NCI-H1436 (cell line): ENCODE results near the gene USP12.

ENCODE experiments used
- DNase-seq: peaks from one replicate; lab custom pipeline; 2025; lab: John Stamatoyannopoulos, UW

The USP12 gene

DNA sequence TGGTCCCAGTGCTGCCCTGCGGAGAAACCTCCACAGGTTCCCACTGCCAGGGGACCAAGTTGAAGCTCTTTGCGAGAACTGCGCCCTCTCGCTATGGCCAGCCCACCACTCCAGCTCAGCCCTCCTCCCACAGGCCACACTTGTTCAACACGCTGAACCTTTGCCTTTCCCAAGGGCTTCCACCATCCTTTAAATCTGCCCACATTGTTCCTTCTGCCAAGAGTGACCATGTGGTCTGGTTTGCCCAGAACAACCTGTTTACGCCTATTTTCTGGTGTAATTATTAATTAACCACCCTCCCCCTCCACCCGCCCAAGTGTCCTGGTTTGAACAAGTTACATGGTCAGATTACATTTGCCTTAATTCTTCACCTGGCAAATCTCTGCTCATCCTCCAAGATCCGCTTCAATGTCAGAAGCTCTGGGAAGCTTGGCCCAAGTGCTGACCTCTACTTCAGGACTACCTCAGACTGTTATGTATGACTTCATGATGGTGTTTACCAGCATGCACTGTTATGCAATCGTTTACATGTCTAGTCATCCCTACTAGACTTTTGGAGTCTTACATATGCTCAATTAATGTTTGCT lies 12.0 kb upstream of the USP12 start:
- DNase-seq, result no peak

DNA sequence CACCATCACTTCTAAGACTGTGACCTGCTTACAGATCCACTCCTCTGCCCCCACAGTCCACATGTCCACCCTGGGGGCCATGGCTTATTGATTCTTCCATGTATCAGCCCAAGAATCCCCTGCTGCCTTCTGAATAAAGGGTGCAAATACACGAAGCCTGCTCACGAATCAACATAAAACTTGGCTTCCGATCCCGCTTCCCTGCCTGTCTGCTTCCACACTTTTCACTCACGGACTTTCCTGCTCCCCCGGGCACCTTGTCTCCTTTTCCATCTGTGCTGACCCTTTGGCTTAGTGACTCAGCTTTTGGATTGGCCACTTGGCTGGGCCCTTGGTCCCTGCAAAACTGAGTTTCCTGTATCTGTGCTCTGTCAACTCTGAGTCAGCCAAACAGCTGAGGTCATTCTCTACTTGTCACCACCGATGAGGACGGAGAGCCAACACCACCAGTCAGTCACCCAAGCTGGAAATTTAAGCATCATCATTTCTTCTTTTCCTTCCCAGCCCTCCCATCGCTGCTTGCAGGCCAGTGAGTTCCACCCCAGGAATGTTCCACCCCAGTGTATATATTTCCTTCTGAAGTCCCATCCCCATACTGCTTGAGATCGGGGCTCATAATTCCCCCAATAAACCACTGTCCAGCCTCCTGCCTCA lies 11.4 kb upstream of the USP12 start:
- no peak for DNase-seq

DNA sequence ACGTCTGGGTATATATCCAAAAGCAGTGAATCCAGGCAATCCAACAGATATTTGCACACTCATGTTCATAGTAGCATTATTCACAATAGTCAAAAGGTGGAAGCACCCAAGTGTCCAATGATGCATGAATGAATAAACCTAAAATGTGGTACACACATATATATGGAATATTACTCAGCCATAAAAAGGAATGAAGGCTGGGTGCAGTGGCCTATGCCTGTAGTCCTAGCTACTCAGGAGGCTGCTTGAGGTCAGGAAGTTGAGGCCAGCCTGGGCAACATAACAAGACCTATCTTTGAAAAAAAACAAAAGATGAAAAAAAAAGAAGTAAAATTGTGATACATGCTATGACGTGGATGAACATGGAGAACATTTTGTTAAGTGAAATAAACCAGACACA lies 10.4 kb upstream of the USP12 start:
- DNase-seq, result no peak

DNA sequence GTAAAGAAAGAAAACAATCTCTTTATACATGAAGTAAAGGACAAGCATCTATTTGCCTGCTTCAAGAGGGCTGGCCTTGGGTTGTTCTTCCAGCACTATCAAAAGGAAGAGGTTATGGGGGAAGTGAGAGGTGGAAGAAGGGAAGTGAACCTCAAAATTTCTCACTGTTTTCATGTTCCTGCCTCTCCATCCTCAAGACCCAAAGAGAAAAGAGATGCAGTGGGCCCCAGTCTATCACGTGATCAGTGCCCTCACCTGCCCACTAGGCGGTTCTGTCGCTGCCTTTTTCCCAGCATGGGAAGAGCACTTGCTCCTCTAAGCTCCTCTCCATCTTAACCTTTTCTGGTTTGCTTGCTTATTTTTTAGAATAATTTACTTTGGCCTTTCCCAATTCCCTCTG lies 6.2 kb upstream of the USP12 start:
- DNase-seq, result no peak

DNA sequence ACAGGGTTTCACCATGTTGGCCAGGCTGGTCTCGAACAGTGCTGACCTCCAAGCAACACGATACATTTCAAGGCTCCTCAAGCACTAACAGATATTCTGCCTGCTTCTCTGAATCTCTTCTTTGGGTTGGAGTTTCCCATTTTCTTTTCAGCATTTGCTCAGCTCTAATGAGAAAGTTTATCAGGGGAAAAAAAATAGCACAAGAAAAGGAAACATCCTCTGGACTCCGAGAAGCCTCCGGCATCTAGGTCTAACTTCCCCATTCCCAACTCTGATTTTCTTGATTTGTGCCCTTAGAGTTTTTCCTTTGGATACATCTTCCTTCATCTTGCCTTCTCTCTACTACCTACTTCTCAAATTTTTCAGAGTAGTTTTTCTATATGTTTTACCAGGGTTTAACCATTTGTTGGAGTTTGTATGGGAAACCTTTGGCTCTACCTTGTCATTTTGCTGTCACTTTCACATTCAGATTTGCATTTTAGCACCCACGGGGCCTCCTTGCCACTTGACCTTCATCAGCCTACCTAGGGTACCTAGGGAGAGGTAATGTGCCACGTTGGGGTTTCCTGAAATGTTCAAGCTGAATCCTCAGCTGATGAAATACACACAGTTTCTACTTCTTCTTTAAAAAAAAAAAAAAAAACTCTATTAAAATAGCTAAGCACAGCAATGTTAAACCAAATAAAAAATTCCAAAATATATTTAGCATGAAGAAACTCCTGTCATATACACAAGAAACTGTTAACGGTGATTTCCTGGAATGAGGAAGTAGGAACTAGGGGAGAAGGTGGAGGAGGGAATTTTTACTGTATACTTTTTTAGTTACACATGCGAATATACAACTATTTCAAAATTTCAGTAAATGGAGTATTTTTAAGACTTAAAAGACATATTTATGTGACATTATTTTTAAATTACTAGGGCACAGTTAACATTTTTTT lies 5.1 kb upstream of the USP12 start:
- DNase-seq, result no peak

DNA sequence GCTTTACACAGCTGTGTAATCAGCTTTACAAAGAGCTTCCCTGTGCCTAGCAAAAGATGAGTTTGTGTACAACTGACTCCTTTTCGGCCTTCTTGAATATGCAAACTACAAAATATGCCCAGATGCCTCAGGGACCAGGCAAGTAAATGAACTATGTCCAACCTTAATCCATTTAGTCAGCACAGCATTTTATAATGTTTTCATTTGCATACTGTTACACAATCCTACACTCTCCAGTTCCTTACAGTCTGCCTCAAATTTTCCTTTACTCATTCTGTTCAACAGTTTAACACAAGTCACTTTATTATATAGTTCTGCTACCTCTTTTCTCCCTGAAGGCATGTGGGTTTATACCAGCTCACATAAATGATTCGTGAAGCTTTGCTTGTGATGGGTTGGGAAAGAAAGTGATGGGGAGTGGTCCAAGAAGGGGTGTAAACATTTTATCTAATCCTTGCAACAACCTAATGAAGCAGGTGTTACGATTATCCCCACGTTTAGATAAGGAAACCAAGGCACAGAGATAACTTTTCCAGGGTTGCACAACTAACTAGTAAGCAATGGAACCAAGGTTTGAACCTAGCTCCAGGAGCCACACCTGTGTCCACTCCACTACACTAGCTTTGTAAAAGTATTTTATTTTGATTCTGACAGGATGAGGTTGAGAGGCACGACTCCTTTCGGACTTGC lies 3.3 kb upstream of the USP12 start:
- DNase-seq, result no peak

DNA sequence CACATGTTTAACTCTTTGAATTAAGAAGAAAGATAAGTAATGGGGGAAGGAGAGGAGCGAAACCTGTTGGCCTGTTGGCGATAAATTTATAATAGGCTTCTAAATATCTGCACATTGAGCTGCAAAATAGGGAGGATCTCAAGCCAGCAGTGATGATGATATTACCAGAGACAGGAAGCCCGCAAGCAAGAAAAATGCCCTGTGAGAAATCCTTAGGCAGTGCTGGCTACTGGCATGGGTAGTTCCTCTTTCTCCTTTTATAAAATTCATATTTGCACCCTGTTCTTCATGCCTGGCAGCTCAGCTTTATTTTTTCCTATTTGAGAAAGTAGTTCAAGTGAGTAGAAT lies 858 bp upstream of the USP12 start:
- DNase-seq, result no peak

DNA sequence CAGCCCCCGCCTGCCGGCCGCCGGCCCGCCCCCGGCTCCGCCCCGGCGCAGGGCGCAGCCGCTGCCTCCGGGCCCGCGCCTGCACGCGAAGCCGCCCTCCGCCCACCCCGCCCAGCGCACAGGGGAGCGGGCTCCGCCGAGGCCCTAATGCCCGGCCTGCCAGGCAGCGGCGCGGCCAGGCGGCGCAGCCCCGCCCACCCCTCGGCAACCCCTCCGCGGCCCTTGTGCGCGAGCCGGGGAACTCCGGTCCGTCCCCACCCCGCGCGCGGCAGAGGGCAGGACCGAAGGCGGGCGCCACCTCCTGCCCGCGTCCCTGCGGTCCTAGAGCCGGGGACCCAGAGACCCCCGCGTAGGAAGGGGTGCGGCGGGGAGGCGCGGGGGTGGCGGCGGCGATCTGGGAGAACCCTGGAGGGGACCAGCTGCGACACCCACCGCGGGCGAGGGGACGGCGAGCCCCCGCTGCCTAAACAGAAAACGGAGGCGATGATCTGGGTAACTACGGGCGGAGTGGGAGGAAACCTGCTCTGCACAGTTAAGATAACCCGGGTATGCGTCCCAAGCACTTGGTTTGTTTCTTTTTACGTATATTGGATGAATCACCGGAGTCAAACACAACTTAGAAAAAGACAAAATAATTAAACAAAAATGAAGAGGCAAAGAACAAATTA lies 350 bp upstream of the USP12 start:
- peak; percentile 76 for DNase-seq

DNA sequence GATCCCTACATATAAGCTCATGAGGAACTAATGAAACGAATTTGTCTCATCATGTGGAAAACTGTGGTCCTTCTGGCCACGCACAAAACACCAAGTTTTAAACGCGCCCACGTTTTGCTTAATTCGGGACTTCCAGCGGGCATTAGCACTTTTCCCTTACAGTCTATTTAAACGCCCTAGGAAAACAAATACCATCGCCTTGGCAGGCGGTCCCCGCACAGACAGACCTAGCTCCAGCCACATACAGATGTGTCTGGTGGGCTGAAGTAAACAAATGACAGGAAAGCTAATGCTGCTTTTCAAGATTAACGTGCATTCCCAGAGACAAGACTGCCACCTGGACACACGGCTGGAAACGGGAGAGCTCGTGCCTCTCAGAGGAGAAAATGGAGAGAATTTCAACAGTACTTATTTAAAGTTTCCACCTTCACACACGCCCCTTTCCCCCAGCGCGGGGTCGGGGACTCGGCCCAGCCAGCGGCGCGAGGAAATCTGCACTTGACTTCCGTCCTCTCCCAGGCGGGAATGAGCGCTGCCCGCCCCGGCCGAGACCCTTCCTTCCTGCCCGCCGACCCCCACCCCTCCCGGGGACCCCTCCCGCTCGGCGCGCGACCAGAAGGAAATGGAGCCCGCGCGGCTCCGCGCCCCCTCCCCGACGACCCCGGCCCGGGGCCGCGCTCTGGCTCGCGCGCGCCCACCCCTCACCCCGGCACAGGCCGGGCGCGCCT lies 931 bp downstream of the USP12 start:
- DNase-seq, result no peak

DNA sequence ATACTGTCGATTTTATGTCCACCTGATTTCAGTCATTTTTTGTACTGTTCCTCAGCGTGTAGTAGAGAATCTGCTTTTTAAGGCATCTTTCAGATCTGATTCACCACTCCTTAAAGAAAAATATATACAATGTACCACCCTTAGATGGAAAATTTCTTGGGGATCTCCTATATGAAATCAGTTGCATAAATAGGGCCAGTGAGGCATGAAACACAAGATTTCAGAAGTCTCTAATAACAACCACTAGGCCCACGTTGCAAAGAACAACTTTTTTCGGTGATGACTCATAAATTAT lies 1.4 kb downstream of the USP12 start:
- no peak for DNase-seq

DNA sequence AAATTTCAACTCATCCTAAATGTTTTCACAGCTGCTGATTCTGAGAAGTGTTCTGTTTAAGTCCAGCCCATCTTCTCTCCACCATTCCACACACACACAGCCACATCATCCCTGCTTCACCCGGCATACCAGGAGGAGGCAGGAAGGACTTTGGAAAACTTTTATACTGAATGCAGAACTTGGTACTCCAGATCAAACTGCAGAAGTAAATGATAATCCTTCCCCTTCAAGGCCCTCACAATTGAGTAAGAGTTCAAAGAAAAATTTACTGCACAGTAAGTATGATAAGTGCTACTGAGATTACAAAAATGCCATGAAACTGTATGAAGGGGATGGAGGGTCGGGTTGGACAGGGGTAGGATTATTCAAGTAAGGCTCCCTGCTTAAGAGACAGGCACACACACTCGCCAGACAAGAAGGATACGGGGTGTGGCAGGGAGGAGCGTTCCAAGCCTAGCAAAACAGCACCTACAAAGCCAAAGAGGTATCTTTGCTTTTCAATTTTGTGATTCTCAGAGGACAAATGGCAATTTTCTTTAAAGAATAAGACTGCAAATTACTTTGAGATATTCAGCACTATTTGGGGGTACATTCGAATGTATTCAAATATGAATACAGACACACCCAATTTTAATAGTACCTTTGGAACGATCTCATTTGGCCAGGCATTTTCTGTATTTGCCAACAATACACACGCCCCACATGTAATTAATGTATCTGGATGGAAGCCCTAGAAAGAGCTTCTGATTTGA lies 2.5 kb downstream of the USP12 start:
- DNase-seq, result no peak

DNA sequence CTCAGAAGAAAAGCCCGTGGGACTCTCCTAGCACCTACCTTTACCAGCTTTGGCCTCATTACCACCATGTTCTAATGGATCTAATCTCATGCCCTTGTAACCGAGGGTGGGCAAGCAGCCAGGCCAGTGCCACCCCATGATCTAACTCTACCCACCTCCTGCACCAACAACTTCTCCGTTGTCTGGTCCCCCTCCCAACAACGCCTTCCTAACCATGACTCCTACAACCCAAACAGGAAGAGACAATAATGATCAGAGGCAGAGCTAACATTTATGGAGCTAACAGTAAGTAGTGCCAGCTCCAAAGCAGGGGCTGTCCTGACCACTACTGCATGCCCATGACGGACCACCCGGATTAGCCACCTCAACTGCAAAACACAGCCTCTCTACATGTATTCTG lies 3.5 kb downstream of the USP12 start:
- no peak for DNase-seq

DNA sequence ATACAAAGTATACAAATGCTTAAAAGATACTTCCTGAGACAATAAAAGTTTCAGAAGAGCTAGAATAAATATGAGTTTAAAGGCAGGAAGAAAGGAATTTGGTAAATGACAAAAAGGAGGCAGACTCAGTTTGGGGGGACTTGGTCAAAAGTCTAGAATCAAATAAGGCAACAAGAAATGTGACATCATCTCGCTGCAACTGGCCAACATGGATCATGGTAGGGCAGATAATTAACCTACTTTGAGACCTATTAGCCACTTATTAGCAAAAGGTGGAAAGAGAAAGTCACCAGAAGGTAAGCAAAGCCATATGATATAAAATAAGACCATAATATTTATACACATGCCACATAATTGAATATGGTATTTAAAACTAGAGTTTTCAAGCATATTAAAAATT lies 5.3 kb downstream of the USP12 start:
- no peak for DNase-seq

DNA sequence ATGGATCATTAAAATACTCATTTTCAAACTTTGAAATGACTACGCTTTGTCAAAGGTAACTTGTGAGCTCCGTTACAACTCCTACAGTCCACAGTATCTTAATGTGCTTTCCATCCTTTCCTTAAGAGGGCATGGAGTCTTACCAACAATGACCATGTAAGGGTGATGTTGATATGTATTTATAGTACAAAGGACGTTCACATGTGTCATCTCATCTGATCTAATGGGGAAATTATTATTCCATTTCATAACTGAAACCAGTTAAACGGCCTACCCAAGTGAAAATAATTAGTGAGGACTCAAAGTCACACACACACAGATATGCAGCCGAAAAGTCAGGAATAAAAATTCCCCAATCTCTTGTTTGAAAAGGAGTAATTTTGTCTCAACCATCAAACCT lies 9.6 kb downstream of the USP12 start:
- no peak for DNase-seq

DNA sequence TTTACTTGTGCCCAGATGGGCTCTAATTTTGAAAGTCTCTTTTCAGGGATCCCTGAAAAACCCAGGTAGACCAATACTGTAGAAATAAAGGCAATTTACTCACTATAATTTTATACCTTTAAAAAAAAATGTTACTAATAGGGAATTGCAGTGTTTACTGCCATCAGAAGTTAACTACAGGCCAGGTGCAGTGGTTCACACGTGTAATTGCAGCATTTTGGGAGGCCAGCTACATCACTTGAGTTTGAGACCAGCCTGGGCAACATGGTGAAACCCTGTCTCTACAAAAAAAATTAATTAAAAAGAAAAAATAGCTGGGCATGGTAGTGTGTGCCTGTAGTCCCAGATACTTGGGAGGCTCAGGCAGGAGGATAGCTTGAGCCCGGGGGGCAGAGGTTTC lies 10.2 kb downstream of the USP12 start:
- DNase-seq, result no peak

DNA sequence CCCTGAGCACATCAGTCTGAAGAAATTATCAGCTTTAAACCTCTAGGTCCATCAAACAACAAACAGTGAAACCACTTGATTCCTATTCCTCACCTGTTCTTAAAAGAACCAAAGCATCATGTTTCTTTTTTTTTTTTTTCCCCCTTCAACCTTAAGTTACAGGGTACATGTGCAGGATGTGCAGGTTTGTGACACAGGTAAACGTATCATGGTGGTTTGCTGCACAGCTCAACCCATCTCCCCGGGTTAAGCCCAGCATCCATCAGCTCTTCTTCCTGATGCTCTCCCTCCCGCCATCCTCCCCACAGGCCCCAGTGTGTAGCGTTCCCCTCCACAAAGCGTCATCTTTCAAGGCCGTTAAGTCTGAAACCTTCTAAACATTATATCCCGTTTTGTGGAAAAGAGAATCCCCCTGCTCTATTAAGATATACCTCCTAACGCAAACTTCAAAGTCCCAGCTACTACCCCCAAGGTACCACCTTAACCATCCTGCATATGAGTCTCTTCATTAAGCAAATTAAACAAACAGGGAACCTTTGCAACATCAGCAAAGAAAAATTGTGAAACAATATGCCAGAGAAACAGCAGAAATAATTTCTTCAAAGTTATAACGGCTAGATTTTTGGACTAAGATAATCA lies 10.8 kb downstream of the USP12 start:
- DNase-seq, result no peak

DNA sequence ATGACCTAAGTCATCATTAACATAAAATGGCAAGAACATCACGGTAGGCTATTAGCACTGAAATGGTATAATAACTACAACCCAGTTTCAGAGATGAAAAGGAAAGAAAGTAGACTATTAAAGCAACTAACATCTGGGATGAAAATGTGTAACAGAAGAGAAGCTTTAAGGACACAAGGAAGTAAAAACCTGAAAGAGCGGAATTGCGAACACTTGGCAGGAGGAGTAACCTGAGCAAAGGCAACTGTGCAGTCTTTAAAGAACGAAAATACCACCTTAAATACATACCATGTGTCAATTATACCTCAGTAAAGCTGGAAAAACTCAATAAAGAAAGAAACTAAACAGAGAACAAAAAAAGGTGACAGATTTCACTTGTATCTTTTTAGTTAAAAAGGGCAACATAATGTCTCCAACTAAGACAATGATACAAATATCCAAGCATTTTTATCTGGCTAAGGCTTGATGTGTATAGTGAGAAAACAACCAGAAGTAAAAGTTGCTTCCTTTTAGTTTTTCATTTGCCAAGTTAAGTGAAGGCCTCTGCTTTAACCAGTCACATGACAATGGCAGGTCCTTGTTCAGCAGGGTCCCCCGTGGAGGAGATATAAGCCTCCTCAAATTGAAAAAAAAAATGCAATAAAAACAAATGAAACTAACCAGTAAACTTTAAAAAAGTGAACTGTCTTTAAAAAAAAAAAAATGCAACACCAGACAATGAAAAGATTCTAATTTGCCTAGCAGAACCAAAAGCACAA lies 11.6 kb downstream of the USP12 start:
- DNase-seq, result no peak

DNA sequence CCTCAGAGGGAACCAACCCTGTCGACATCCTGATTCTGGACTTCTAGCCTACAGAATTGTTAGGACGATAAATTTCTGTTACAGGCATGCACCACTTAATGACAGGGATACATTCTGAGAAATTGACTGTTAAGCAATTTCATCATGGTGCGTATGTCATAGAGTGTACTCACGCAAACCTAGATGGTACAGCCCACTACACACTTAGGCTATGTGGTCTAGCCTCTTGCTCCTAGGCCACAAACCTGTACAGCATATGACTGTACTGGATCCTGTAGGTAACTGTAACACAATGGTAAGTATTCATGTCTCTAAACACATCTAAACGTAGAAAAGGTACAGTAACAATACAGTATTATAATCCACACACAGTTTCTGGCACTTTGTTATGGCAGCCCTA lies 13.3 kb downstream of the USP12 start:
- DNase-seq, result no peak

DNA sequence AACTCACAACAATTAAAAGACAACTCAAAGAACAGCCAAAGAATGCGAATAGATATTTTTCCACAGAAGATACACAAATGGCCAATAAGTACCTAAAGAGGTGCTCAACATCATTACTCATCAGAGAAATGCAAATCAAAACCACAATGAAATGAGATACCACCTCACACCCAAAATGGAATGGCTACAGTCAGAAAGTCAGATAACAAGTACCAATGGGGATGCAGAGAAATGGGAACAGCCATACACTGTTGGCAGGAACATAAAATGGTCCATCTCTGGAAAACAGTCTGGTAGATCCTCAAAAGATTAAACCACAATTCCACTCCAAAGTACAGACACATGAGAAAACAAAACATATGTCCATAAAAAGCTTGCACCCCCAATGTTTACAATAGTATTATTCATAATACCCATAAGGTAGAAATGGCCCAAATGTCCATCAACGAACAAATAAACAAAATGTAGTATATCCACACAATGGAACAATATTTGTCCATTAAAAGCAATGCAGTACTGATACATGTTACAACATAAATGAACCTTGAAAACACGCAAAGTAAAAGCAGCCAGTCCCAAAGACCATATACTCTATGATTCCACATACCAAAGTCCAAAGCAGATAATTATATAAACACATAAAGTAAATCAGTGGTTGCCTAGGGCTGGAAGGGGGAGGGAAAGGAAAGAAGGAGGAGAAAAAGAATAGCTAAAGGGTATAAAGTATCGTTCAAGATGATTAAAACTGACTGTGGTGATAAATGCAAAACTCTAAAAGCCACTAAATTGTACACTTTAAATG lies 19.6 kb downstream of the USP12 start:
- DNase-seq, result no peak
